Left ventricle myocardium inferior (tissue), 1 donor: ENCODE results near the gene TNFAIP1. TPM values are rescaled to one million over a fixed set of nuclear protein-coding genes. Genes with fewer than 3 reads are reported as not detected.

Source experiments
- DNase-seq: peaks from one replicate; pipeline ENCODE4 v3.0.0-alpha.2; 2020
- H3K27ac ChIP-seq: fragments of 200-600 bp; replicated peaks from 2 replicates; pipeline ENCODE4 v1.8.0; 2021
- H3K27me3 ChIP-seq: fragments of 200-600 bp; 2 replicates; pipeline ENCODE4 v1.8.0; 2021; ENCODE audit warnings: low read depth
- H3K36me3 ChIP-seq: fragments of 200-600 bp; 2 replicates; pipeline ENCODE4 v1.8.0; 2021
- H3K4me1 ChIP-seq: fragments of 200-600 bp; 2 replicates; pipeline ENCODE4 v1.8.0; 2021
- H3K4me3 ChIP-seq: fragments of 200-600 bp; 2 replicates; pipeline ENCODE4 v1.8.0; 2021; ENCODE audit warnings: mild to moderate bottlenecking, moderate library complexity
- H3K9me3 ChIP-seq: fragments of 200-600 bp; replicated peaks from 2 replicates; pipeline ENCODE4 v1.8.0; 2021
- intact Hi-C: fragments of 100-400 bp; cut with micrococcal nuclease; formaldehyde crosslinking; loops from one replicate; pipeline ENCODE4 v1.11.0; 2022
- total RNA-seq: library from RNA; stranded (reverse); fragmentation: NEBNext Ultra II Directional; extraction: Animal tissue kit (Norgen Biotek cat#: 25700); gene quantifications from one replicate; pipeline ENCODE4 v1.2.1, GENCODE V29; 2021
- TF ChIP-seq, protein P1 (sequence below): fragments of 200-600 bp; IDR thresholded peaks from 2 replicates; pipeline ENCODE4 v1.8.0; 2021; ENCODE audit warnings: antibody characterized with exemption, mild to moderate bottlenecking, borderline replicate concordance
- donor health status: DM: no; HTN: yes; CAD: no; lungs with severe emphysema.

TNFAIP1 gene
- total RNA-seq, 1 donor from 2014 or later = 35.1 TPM

GRCh38 chr17:28370035-28370743 is 34.6 kb downstream of the TNFAIP1 start, which contains the start of gene VTN:
Gene VTN (minus strand): TSS chr17:28370307. CDS start chr17:28370203, 104 bp downstream.
- Histone ChIP-seq H3K4me3 (peak within 1 kb of the TSS; percentile 76), H3K4me1 (peaks cover 37% of the 10 kb centered on the region), H3K27ac (peak within 1 kb of the TSS; percentile 76), H3K36me3 (no peaks in the 10 kb centered on the region), H3K9me3 (no peaks in the 10 kb centered on the region), H3K27me3 (no peaks in the 10 kb centered on the region)
- intact Hi-C loops = no loop called here
- DNase-seq = peak; percentile 46
- TF ChIP-seq, protein P1, sequence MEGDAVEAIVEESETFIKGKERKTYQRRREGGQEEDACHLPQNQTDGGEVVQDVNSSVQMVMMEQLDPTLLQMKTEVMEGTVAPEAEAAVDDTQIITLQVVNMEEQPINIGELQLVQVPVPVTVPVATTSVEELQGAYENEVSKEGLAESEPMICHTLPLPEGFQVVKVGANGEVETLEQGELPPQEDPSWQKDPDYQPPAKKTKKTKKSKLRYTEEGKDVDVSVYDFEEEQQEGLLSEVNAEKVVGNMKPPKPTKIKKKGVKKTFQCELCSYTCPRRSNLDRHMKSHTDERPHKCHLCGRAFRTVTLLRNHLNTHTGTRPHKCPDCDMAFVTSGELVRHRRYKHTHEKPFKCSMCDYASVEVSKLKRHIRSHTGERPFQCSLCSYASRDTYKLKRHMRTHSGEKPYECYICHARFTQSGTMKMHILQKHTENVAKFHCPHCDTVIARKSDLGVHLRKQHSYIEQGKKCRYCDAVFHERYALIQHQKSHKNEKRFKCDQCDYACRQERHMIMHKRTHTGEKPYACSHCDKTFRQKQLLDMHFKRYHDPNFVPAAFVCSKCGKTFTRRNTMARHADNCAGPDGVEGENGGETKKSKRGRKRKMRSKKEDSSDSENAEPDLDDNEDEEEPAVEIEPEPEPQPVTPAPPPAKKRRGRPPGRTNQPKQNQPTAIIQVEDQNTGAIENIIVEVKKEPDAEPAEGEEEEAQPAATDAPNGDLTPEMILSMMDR = no peak

- intact Hi-C loops = no loop called here
- H3K27ac ChIP-seq = peak overlapping the region; percentile 76
- H3K4me3 ChIP-seq = peak overlapping the region; percentile 76
- peaks cover 37% of the 10 kb centered on the region for H3K4me1 ChIP-seq
- no peaks in the 10 kb centered on the region for H3K9me3 ChIP-seq
- H3K36me3 ChIP-seq = no peaks in the 10 kb centered on the region
- TF ChIP-seq, protein P1 = no peak
- no peaks in the 10 kb centered on the region for H3K27me3 ChIP-seq
- DNase-seq = no peak
Measured at GRCh38 chr17:28370744-28371103, 35.2 kb downstream of the TNFAIP1 start.

DNA sequence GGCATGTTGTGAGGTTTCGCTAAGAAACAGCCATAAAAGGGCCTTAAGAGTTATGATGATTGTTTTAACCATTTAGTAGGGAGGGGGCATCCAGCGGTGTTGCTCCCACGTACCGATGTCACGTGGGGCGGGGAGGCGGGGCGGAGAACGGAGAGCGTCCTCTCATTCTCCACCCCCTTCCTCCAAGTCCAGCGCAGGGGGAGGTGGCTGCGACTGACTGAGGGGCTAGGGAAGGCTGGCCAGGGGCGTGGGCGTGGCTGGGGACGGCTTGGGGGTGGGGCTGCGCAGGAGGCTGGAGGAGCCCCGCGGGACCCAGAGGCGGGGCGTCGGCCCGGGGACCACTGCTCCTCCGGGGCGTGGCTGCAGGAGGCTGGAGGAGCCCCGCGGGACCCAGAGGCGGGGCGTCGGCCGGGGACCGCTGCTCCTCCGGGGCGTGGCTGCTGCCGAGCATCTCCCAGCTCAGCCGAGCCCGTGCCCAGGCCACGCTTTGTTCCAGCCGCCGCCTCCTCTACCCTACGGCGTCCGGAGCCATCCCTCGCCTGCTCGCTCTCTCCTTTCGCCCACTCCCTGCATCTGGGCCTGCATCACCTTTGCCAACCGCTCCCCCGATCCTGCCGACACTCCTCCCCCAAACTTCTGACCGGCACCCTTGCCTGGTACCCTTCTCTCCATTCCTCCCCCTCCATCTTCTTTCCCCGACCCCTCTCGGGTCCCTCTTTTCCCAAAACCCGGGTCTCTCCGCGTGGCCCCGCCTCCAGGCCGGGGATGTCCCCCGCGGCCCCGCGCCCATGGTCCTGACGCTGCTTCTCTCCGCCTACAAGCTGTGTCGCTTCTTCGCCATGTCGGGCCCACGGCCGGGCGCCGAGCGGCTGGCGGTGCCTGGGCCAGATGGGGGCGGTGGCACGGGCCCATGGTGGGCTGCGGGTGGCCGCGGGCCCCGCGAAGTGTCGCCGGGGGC is 36.0 kb downstream of the TNFAIP1 start, which contains the start of gene SARM1:
Gene SARM1, plus strand, starts transcription at position 450 of the 958 bp plus-strand sequence. Its CDS starts 339 bp downstream, at position 789.
- H3K9me3 ChIP-seq = no peaks in the 10 kb centered on the region
- H3K27me3 ChIP-seq = no peaks in the 10 kb centered on the region
- intact Hi-C loops = no loop called here
- peak within 1 kb of the TSS; percentile 76 for H3K27ac ChIP-seq
- peak within 1 kb of the TSS; percentile 76 for H3K4me3 ChIP-seq
- DNase-seq = peak; percentile 89
- no peaks in the 10 kb centered on the region for H3K36me3 ChIP-seq
- TF ChIP-seq, protein P1 = no peak
- peaks cover 37% of the 10 kb centered on the region for H3K4me1 ChIP-seq

GRCh38 chr17:28372203-28372944 is 36.8 kb downstream of the TNFAIP1 start:
- Histone ChIP-seq H3K4me3 (peak overlapping the region; percentile 76), H3K4me1 (peaks cover 37% of the 10 kb centered on the region), H3K9me3 (no peaks in the 10 kb centered on the region), H3K27ac (peak overlapping the region; percentile 76), H3K27me3 (no peaks in the 10 kb centered on the region), H3K36me3 (no peaks in the 10 kb centered on the region)
- TF ChIP-seq, protein P1 = no peak
- intact Hi-C loops = no loop called here
- DNase-seq = peak; percentile 38

DNA sequence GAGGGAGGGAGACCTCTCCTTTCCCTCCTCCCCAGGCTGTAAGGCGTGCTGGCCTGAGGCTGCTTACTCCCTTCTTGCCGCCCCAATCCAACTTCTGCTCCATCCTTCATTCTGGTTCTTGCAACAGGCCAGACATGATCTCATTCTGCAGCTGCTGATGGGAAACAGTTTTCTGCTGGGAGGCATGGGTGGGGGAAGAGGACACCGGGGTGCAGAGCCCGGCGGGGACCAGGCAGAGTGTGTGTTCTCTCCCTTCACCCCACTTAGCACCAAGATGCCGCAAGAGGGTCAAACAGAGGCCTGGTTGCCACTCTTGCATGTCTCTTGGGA is 37.3 kb downstream of the TNFAIP1 start:
- TF ChIP-seq, protein P1 = no peak

More for the DNA sequence above, 37.3 kb downstream of the TNFAIP1 start:
- H3K36me3 ChIP-seq = no peaks in the 10 kb centered on the region
- no peak overlapping the region for H3K27ac ChIP-seq
- H3K4me3 ChIP-seq = peak overlapping the region; percentile 76
- H3K9me3 ChIP-seq = no peaks in the 10 kb centered on the region
- no peaks in the 10 kb centered on the region for H3K27me3 ChIP-seq
- DNase-seq = no peak
- intact Hi-C loops = no loop called here
- H3K4me1 ChIP-seq = peaks cover 37% of the 10 kb centered on the region
